Fibroblast of skin of left quadriceps (primary cell): ENCODE results near the gene TNF.
A peak's percentile ranks its signal among the peaks of the same experiment; 100 is the strongest.
"Not testable (repeated sequence)": the region's sequence is repeated elsewhere in the genome, so short reads cannot be mapped to it uniquely, and the experiment has no call there.

ENCODE experiments used
- DNase-seq, 2 experiments: peaks; one replicate each; pipeline ENCODE4 v3.0.0-alpha.2; 2013; ENCODE audit warnings: low read depth in 2 of 2

Gene TNF

GRCh38 chr6:31588871-31589650, 13.7 kb downstream of the TNF start:
- no peak for DNase-seq

GRCh38 chr6:31590691-31591090, 15.3 kb downstream of the TNF start:
- not testable (repeated sequence) for DNase-seq

- no peak for DNase-seq
These were observed 17.0 kb downstream of the TNF start for GRCh38 chr6:31592396-31592771.

DNA sequence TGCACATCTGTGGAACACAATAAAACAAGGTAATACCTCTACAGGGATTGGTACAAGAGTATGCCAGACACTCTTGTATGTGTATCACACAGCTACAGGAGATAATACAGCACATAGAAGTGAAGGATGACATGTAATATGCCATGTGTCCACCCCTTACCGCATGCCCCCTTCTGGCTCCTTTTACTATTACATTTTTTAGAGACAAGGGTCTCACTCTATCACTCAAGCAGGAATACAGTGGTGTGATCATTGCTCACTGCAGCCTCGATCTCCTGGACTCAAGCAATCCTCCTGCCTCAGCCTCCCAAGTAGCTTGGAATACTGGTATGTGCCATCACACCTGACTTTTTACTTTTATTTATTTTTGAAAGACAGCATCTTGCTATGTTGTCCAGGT, 21.6 kb downstream of the TNF start:
- no peak for DNase-seq

DNA sequence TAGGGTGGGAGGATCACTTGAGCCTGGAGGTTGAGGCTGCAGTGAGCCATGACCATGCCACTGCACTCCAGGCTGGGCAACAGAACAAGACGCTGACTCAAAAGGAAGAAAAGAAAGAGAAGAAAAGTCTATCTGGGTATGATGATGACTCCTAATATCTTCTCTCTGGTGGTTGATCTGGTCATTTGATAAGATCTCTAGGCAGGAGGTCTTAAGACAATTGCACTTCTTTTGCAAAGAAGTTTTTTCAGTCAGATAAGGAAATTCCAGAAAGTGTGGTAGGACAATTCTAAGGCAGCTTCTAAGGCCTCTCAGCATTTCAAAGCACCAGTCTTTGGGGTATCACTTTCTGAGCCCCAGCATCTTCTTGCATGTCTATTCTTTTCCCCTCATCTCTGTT, 32.0 kb downstream of the TNF start:
- no peak for DNase-seq

- DNase-seq = no peak
These were observed 34.4 kb downstream of the TNF start for GRCh38 chr6:31609519-31610406.

- peak; percentile 50 to 53 for DNase-seq
These were observed 35.6 kb downstream of the TNF start for GRCh38 chr6:31610968-31611367.

DNA sequence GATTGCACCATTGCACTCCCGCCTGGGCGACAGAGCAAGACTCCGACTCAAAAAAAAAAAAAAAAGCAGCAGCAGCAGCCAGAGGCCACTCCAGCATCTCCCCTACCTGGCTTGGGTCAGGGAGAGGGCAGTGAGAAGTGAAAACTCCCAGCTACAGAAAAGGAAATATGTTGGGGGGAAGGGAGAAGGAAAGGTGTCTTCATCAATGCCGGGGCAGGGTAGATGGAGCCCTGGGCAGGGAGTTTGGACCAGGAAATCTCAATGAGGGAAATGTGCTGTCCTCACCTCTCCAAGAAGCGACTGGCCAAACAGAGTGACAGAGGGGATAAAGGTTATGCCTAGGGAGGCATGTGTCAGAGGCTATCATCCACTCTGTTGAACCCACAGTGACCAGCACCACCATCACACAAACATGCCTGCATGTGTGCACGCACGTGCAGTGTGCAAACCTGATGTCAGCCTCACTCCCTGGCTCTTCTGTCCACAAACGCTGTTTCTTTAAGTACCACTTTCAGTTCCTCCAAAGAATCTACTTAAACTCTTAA, 38.8 kb downstream of the TNF start:
- no peak for DNase-seq

- no peak for DNase-seq
These were observed 39.6 kb downstream of the TNF start, which contains the start of gene AIF1 for GRCh38 chr6:31614684-31615578. AIF1 (plus strand) TSS chr6:31615234; CDS start chr6:31615330, 96 bp downstream.

GRCh38 chr6:31615748-31616147, 40.4 kb downstream of the TNF start:
- DNase-seq = no peak

- no peak for DNase-seq
These were observed 41.6 kb downstream of the TNF start for GRCh38 chr6:31617010-31617409.

DNA sequence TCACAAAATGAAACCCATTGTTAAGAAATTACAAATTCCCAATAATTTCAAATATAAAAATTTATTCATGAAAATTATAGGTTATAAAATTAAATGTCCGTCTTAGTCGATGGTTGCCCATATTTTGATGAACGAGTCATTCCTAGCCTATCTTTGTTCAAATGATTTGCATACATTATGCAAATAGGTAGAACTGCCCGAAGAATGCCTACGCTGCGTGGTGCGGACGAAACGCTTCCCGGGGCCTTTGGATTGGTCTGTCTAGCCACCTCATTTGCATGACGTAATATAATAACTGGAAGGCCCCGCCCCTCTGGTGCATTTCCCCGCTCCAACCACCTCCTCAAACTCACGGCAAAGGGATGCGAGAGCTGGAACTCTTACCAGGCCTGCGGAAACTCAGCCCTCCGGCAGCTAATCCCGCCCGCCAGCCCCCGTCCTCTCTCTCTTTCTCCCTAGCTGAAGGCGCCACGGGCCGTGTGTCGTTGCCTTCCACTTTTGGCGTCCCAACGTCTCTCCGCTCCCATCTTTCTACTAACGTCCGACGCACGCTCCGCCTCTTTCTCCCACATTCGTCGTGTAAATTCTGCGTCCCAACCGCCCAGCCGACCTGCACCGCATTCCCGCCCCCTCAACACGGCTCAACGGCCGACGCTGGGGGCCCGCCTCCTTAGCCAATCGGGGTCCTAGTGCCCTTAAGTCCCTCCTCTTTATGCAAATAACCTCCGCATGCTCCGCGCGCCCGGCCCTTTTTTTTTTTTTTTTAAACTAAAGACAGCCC, 44.6 kb downstream of the TNF start:
- DNase-seq = peak; percentile 94 to 100

- peak in 1 of 2 experiments; percentile 99 for DNase-seq
These were observed 45.4 kb downstream of the TNF start, which contains the start of gene PRRC2A for GRCh38 chr6:31620586-31621319. PRRC2A (plus strand) TSS chr6:31620715; CDS start chr6:31622790, 2,075 bp downstream.

GRCh38 chr6:31621320-31621939, 46.1 kb downstream of the TNF start:
- no peak for DNase-seq

GRCh38 chr6:31621991-31622390, 46.6 kb downstream of the TNF start:
- no peak for DNase-seq

- no peak for DNase-seq
These were observed 47.3 kb downstream of the TNF start for GRCh38 chr6:31622684-31623091.

DNA sequence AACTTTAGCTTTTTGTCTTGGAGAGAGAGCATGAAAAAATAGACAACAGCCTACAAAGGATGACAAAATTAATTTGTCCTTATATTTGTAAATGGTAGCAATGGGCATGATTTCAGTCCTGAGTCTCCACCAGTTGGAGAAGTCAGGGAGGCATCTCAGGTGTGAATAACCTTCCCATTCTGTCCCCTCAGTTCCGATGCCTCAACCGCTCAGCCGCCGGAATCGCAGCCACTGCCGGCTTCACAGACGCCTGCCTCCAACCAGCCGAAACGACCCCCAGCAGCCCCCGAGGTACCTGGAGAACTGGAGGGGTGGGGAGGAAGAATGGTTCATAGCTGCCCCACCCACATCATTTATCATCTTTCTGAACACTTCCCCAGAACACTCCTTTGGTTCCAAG, 48.7 kb downstream of the TNF start:
- no peak for DNase-seq

DNA sequence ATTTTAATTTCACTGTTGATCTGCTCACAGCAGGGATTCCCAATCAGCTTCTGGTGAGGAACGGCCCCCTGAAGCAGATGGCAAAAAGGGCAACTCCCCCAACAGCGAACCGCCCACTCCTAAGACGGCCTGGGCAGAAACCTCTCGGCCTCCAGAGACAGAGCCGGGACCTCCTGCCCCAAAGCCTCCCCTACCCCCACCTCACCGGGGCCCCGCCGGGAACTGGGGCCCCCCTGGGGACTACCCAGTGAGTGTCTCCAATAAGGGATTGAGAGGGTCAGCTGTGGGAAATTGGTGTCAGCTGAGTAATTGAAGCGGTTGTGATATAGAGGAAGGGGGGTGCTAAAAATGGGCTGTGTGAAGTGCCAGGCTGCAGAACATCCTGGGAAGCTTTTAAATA, 51.6 kb downstream of the TNF start:
- DNase-seq = no peak

- DNase-seq = no peak
These were observed 52.4 kb downstream of the TNF start for GRCh38 chr6:31627690-31628287.
